ENCODE data around the gene TPTE2.
"Not testable (repeated sequence)": the region's sequence is repeated elsewhere in the genome, so short reads cannot be mapped to it uniquely, and the experiment has no call there.

Gene TPTE2

DNA sequence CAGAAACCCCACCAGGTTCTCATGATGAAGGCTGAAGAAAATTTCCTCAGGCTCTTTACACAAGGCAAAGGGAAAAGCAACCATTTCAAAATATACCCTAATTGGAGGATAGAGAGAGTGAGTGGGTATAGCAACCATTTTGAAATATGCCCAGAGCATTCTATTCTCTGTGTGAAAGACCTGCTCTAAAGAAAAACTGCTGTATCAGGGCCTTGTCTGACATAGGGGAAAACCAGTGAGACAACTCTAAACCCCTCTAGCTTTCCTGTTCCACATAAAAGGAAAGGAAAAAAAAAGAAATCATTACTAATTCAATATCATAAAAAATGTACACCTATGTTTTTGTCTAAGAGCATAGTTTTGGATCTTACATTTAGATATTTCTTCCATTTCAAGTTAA, 42.3 kb downstream of the TPTE2 start:
- H3K27ac ChIP-seq (ENCODE audit: extremely low read depth, low read depth, low read length): no peak overlapping the region
- TF ChIP-seq ZNF76 (tag by site-specific recombination; IDR thresholded peaks at IDR 0.05; ENCODE audit: borderline replicate concordance, low read depth): no peak
- TF ChIP-seq MYNN (tag by site-specific recombination; IDR thresholded peaks at IDR 0.05; ENCODE audit: borderline replicate concordance): no peak
- TF ChIP-seq, protein P1, sequence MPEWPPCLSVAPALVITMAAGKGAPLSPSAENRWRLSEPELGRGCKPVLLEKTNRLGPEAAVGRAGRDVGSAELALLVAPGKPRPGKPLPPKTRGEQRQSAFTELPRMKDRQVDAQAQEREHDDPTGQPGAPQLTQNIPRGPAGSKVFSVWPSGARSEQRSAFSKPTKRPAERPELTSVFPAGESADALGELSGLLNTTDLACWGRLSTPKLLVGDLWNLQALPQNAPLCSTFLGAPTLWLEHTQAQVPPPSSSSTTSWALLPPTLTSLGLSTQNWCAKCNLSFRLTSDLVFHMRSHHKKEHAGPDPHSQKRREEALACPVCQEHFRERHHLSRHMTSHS (tag by site-specific recombination; IDR thresholded peaks at IDR 0.05): no peak
- TF ChIP-seq ZSCAN16 (tag by site-specific recombination; IDR thresholded peaks at IDR 0.05): no peak
- TF ChIP-seq ZNF114 (tag by site-specific recombination; IDR thresholded peaks at IDR 0.05): no peak
- no peak for TF ChIP-seq KLF9 (tag by site-specific recombination; IDR thresholded peaks at IDR 0.05; ENCODE audit: low read depth)
- TF ChIP-seq ZNF548 (tag by site-specific recombination; IDR thresholded peaks at IDR 0.05): no peak
- no peak for TF ChIP-seq ZNF292 (tag by site-specific recombination; IDR thresholded peaks at IDR 0.05; ENCODE audit: borderline replicate concordance, low read depth)
- TF ChIP-seq ZNF140 (tag by site-specific recombination; IDR thresholded peaks at IDR 0.05): no peak
- no peak for TF ChIP-seq ZNF112 (tag by site-specific recombination; IDR thresholded peaks at IDR 0.05)
- TF ChIP-seq, protein P2, sequence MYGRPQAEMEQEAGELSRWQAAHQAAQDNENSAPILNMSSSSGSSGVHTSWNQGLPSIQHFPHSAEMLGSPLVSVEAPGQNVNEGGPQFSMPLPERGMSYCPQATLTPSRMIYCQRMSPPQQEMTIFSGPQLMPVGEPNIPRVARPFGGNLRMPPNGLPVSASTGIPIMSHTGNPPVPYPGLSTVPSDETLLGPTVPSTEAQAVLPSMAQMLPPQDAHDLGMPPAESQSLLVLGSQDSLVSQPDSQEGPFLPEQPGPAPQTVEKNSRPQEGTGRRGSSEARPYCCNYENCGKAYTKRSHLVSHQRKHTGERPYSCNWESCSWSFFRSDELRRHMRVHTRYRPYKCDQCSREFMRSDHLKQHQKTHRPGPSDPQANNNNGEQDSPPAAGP (tag by site-specific recombination; IDR thresholded peaks at IDR 0.05): no peak
- H3K4me3 ChIP-seq (ENCODE audit: low read depth, low read length): no peak overlapping the region
- no peaks in the 10 kb centered on the region for H3K9me3 ChIP-seq (ENCODE audit: control insufficient read depth, insufficient read depth, low read depth, low read length)
- ChIA-PET CTCF (no interaction called here), POLR2A (no interaction called here)
- H3K36me3 ChIP-seq (ENCODE audit: control insufficient read depth in 2 of 2, insufficient read depth in 1 of 2, low read length in 2 of 2): no peaks in the 10 kb centered on the region
- H3K4me1 ChIP-seq (ENCODE audit: control insufficient read depth, insufficient read depth, low read length): no peaks in the 10 kb centered on the region

DNA sequence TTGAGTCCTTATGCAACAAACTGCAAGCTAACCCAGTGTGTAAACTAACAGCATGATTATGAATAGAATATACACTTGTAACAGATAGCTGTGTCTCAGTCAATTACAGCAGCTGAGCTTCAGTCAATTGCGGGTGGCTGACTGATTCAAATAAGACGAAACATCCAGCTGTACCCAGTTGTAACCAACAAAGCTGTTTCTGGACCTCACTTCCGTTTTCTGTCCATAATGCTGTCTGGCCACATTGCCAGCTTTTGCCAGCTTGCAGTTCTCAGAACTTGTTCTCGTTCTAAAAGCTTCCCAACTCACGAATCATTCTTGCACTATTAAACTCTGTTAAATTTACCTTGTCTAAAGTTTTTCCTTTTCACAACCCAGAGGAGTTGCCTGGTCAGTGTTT, 53.7 kb downstream of the TPTE2 start:
- H3K36me3 ChIP-seq (ENCODE audit: control insufficient read depth in 2 of 2, insufficient read depth in 1 of 2, low read length in 2 of 2); H3K9me3 ChIP-seq (ENCODE audit: control insufficient read depth, insufficient read depth, low read depth, low read length); H3K27ac ChIP-seq (ENCODE audit: extremely low read depth, low read depth, low read length); H3K4me1 ChIP-seq (ENCODE audit: control insufficient read depth, insufficient read depth, low read length); H3K4me3 ChIP-seq (ENCODE audit: low read depth, low read length); POLR2A ChIA-PET; CTCF ChIA-PET: not testable (repeated sequence)

DNA sequence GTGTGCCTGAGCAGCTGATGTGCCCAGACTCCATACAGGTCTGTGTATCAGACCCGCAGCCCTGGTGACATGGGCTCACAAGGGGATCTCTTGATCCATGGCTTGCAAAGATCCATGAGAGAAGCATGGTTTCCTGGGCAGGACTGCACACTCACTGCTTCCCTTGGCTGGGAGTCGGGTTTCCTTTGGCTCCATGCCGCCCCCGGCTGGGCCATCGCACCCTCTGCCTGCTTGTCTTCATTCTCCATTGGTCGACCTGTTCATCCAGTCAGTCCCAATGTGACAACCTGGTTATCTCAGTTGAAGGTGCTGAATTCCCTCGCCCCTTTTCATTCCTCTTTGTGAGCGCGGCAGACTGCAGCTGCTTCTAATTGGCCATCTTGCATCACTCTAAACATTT, 101.2 kb downstream of the TPTE2 start:
- H3K9me3 ChIP-seq (ENCODE audit: control insufficient read depth, insufficient read depth, low read depth, low read length); H3K4me3 ChIP-seq (ENCODE audit: low read depth, low read length); H3K4me1 ChIP-seq (ENCODE audit: control insufficient read depth, insufficient read depth, low read length); H3K36me3 ChIP-seq (ENCODE audit: control insufficient read depth in 2 of 2, insufficient read depth in 1 of 2, low read length in 2 of 2); CTCF ChIA-PET; H3K27ac ChIP-seq (ENCODE audit: extremely low read depth, low read depth, low read length); POLR2A ChIA-PET: not testable (repeated sequence)

DNA sequence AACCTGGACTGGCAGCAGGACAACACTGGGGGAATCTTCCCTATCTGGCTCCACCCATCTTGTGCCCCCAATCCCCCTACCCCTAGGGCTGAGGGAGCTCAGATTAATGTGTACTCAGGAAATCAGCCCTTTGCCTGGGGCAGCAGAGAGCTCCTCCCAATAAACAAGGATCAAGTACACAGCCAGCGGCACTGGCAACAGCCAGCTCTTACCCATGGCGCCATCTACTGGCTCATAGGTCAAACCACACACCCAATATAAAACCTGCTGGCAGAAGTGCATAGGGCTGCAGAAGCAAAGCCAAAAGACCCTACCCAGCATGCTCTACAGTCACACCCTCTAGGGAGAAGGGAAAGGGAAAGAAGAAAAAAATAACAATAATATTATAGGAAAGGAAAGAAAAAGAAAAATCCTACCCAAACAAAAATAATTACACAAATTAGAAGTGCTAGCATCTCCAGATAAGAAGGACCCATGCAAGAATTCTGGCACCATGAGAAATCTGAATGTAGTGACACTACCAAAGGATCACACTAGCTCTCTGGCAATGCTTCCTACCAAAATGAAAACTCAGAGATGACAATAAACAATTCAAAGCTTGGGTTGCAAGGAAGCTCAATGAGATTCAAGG, 122.2 kb downstream of the TPTE2 start:
- H3K4me1 ChIP-seq (ENCODE audit: control insufficient read depth, insufficient read depth, low read length); H3K4me3 ChIP-seq (ENCODE audit: low read depth, low read length); POLR2A ChIA-PET; H3K9me3 ChIP-seq (ENCODE audit: control insufficient read depth, insufficient read depth, low read depth, low read length); H3K27ac ChIP-seq (ENCODE audit: extremely low read depth, low read depth, low read length); H3K36me3 ChIP-seq (ENCODE audit: control insufficient read depth in 2 of 2, insufficient read depth in 1 of 2, low read length in 2 of 2): not testable (repeated sequence)
- CTCF ChIA-PET: interaction anchor here (0.7 kb wide), 1 partner anchor 141 kb away, joined by 3 read pairs; no protein-coding TSS in a partner anchor
- TF ChIP-seq ZNF654 (tag by site-specific recombination; IDR thresholded peaks at IDR 0.05; ENCODE audit: low read depth): peak; percentile 65
- TF ChIP-seq, protein P3, sequence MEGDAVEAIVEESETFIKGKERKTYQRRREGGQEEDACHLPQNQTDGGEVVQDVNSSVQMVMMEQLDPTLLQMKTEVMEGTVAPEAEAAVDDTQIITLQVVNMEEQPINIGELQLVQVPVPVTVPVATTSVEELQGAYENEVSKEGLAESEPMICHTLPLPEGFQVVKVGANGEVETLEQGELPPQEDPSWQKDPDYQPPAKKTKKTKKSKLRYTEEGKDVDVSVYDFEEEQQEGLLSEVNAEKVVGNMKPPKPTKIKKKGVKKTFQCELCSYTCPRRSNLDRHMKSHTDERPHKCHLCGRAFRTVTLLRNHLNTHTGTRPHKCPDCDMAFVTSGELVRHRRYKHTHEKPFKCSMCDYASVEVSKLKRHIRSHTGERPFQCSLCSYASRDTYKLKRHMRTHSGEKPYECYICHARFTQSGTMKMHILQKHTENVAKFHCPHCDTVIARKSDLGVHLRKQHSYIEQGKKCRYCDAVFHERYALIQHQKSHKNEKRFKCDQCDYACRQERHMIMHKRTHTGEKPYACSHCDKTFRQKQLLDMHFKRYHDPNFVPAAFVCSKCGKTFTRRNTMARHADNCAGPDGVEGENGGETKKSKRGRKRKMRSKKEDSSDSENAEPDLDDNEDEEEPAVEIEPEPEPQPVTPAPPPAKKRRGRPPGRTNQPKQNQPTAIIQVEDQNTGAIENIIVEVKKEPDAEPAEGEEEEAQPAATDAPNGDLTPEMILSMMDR (tag by site-specific recombination; IDR thresholded peaks at IDR 0.05): peak; percentile 31; the same call in 1 of the 2 replicates

DNA sequence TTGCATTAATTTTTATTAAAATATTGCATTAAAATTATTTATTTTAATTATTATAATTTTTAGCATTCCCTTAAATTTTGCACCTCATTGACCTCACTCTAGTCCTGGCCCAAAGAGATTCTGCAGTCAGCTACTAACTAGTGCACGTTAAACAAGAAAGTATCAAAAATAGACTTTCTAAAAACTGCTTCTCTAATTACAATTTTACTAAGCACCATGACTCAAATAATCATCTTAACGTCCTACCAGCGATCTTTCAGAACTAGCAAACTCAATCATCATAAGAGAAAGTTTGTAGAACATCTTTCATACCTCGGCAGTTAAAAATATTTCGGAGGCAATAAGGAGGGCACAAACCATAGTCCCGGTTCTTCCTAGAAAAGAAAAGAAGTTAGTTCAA, 123.6 kb downstream of the TPTE2 start:
- not testable (repeated sequence) for H3K36me3 ChIP-seq (ENCODE audit: control insufficient read depth in 2 of 2, insufficient read depth in 1 of 2, low read length in 2 of 2); H3K4me1 ChIP-seq (ENCODE audit: control insufficient read depth, insufficient read depth, low read length)

DNA sequence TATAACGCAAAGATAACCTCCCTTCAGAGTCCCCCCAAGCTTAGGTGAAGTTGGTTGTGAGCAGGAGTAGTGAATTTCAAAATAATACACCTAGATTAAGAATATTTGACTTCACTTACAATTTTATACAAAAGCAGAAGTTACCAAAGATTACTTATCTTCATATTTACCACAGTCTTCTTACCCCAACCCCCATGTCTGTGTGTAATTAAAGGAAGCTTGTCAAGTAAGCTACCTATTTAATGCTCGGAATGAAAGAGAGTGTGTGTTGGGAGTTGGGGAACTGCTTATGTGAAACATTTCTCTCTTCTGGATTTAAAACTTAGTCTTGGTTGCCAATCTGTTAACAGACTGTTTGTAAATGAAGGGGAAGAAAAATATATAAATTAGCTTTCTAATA, 139.1 kb downstream of the TPTE2 start:
- CTCF ChIA-PET: not testable (repeated sequence)

More for the DNA sequence above, 123.6 kb downstream of the TPTE2 start:
- CTCF ChIA-PET: interaction anchor here (0.6 kb wide), 1 partner anchor 9 kb away, joined by 4 read pairs; no protein-coding TSS in a partner anchor
- POLR2A ChIA-PET; H3K27ac ChIP-seq (ENCODE audit: extremely low read depth, low read depth, low read length); H3K9me3 ChIP-seq (ENCODE audit: control insufficient read depth, insufficient read depth, low read depth, low read length); H3K4me3 ChIP-seq (ENCODE audit: low read depth, low read length): not testable (repeated sequence)

DNA sequence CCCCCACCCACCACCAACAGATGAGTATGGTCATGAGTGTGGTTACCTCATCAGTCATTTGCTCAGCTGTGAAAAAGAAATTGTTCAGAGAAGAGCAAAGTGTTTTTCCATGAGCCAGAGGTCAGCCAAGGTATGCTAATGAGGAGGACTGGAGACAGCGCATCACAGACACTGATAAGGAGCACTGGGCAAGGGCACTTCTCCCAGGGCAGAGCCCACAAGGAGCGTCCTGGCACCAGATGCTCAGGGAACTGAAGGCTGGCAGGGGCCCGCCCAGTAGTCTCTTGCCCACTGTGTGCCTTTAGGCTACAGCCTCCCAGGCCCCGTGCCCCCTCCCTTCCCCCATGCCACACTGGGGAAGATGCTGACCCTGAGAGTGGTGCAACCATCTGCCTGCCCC, 148.8 kb downstream of the TPTE2 start:
- H3K4me3 ChIP-seq (ENCODE audit: low read depth, low read length); H3K4me1 ChIP-seq (ENCODE audit: control insufficient read depth, insufficient read depth, low read length); H3K27ac ChIP-seq (ENCODE audit: extremely low read depth, low read depth, low read length); H3K36me3 ChIP-seq (ENCODE audit: control insufficient read depth in 2 of 2, insufficient read depth in 1 of 2, low read length in 2 of 2); CTCF ChIA-PET; H3K9me3 ChIP-seq (ENCODE audit: control insufficient read depth, insufficient read depth, low read depth, low read length); POLR2A ChIA-PET: not testable (repeated sequence)

More for the DNA sequence above, 139.1 kb downstream of the TPTE2 start:
- H3K9me3 ChIP-seq (ENCODE audit: control insufficient read depth, insufficient read depth, low read depth, low read length); H3K36me3 ChIP-seq (ENCODE audit: control insufficient read depth in 2 of 2, insufficient read depth in 1 of 2, low read length in 2 of 2); H3K4me3 ChIP-seq (ENCODE audit: low read depth, low read length); POLR2A ChIA-PET; H3K4me1 ChIP-seq (ENCODE audit: control insufficient read depth, insufficient read depth, low read length); H3K27ac ChIP-seq (ENCODE audit: extremely low read depth, low read depth, low read length): not testable (repeated sequence)

All from HEK293 (cell line).